IPS-15b (cell line): ENCODE measurements around the gene TTLL13.
"Not testable (repeated sequence)": the region's sequence is repeated elsewhere in the genome, so short reads cannot be mapped to it uniquely, and the experiment has no call there.

ENCODE experiments used
- H3K27me3 ChIP-seq: one replicate; pipeline ENCODE4 v1.6.1; 2013; ENCODE audit warnings: low read length; ENCODE audit not compliant: control insufficient read depth, insufficient read depth
- H3K36me3 ChIP-seq: one replicate; pipeline ENCODE4 v1.6.1; 2013; ENCODE audit warnings: low read length; ENCODE audit not compliant: control insufficient read depth, insufficient read depth
- H3K4me1 ChIP-seq: one replicate; pipeline ENCODE4 v1.6.1; 2013; ENCODE audit warnings: mild to moderate bottlenecking, low read length; ENCODE audit not compliant: control insufficient read depth, insufficient read depth
- H3K4me3 ChIP-seq: one replicate; pipeline ENCODE4 v1.5.1; 2013; ENCODE audit warnings: low read depth, low read length
- H3K9ac ChIP-seq: one replicate; pipeline ENCODE4 v1.6.1; 2013; ENCODE audit warnings: low read depth, mild to moderate bottlenecking, low read length
- H3K9me3 ChIP-seq: one replicate; pipeline ENCODE4 v1.6.1; 2013; ENCODE audit warnings: mild to moderate bottlenecking, low read length; ENCODE audit not compliant: control insufficient read depth, insufficient read depth

TTLL13 gene

GRCh38 chr15:90257776-90258175 is 8.4 kb downstream of the TTLL13 start:
- no peak overlapping the region for H3K4me3 ChIP-seq
- no peaks in the 10 kb centered on the region for H3K36me3 ChIP-seq
- H3K9me3 ChIP-seq, result no peaks in the 10 kb centered on the region
- H3K9ac ChIP-seq, result no peak overlapping the region
- H3K4me1 ChIP-seq, result no peaks in the 10 kb centered on the region
- no peaks in the 10 kb centered on the region for H3K27me3 ChIP-seq

GRCh38 chr15:90259524-90259923 is 10.2 kb downstream of the TTLL13 start:
- Histone ChIP-seq H3K4me3 (no peak overlapping the region), H3K36me3 (no peaks in the 10 kb centered on the region), H3K9ac (no peak overlapping the region), H3K4me1 (no peaks in the 10 kb centered on the region), H3K27me3 (no peaks in the 10 kb centered on the region), H3K9me3 (no peaks in the 10 kb centered on the region)

- H3K27me3 ChIP-seq, H3K9me3 ChIP-seq, H3K36me3 ChIP-seq, H3K4me1 ChIP-seq, H3K4me3 ChIP-seq, H3K9ac ChIP-seq: not testable (repeated sequence)
Measured at GRCh38 chr15:90260731-90261130, 11.4 kb downstream of the TTLL13 start.

GRCh38 chr15:90261811-90262210 is 12.5 kb downstream of the TTLL13 start:
- H3K4me1 ChIP-seq, result no peaks in the 10 kb centered on the region
- no peak overlapping the region for H3K9ac ChIP-seq
- no peaks in the 10 kb centered on the region for H3K27me3 ChIP-seq
- no peak overlapping the region for H3K4me3 ChIP-seq
- no peaks in the 10 kb centered on the region for H3K36me3 ChIP-seq
- H3K9me3 ChIP-seq, result no peaks in the 10 kb centered on the region

- no peak overlapping the region for H3K9ac ChIP-seq
- H3K27me3 ChIP-seq, result no peaks in the 10 kb centered on the region
- H3K9me3 ChIP-seq, result no peaks in the 10 kb centered on the region
- no peaks in the 10 kb centered on the region for H3K4me1 ChIP-seq
- H3K4me3 ChIP-seq, result no peak overlapping the region
- H3K36me3 ChIP-seq, result no peaks in the 10 kb centered on the region
Measured at GRCh38 chr15:90262426-90262825, 13.1 kb downstream of the TTLL13 start.

- H3K9ac ChIP-seq, result peak overlapping the region; percentile 90
- H3K36me3 ChIP-seq, result no peaks in the 10 kb centered on the region
- H3K4me3 ChIP-seq, result peak overlapping the region; percentile 85
- no peaks in the 10 kb centered on the region for H3K27me3 ChIP-seq
- no peaks in the 10 kb centered on the region for H3K9me3 ChIP-seq
- no peaks in the 10 kb centered on the region for H3K4me1 ChIP-seq
Measured at GRCh38 chr15:90264671-90265070, 15.3 kb downstream of the TTLL13 start.

- no peaks in the 10 kb centered on the region for H3K27me3 ChIP-seq
- H3K36me3 ChIP-seq, result peaks cover 4% of the 10 kb centered on the region
- peak within 1 kb of the TSS; percentile 85 for H3K4me3 ChIP-seq
- H3K4me1 ChIP-seq, result no peaks in the 10 kb centered on the region
- H3K9ac ChIP-seq, result peak within 1 kb of the TSS; percentile 90
- H3K9me3 ChIP-seq, result no peaks in the 10 kb centered on the region
Measured at GRCh38 chr15:90265271-90266060, 16.1 kb downstream of the TTLL13 start, which contains the start of gene NGRN. Gene NGRN, plus strand, starts transcription at chr15:90265672. Its CDS starts 41 bp downstream, at chr15:90265713.

- Histone ChIP-seq H3K9me3 (no peaks in the 10 kb centered on the region), H3K4me1 (no peaks in the 10 kb centered on the region), H3K27me3 (no peaks in the 10 kb centered on the region), H3K9ac (peak overlapping the region; percentile 71), H3K36me3 (peaks cover 9% of the 10 kb centered on the region), H3K4me3 (peak overlapping the region; percentile 85)
Measured at GRCh38 chr15:90266061-90266431, 16.7 kb downstream of the TTLL13 start.

- H3K4me1 ChIP-seq, result no peaks in the 10 kb centered on the region
Measured at GRCh38 chr15:90266485-90266884, 17.1 kb downstream of the TTLL13 start.

GRCh38 chr15:90268415-90268814 is 19.1 kb downstream of the TTLL13 start:
- Histone ChIP-seq H3K27me3 (no peaks in the 10 kb centered on the region), H3K9ac (no peak overlapping the region), H3K4me1 (no peaks in the 10 kb centered on the region), H3K4me3 (no peak overlapping the region), H3K9me3 (no peaks in the 10 kb centered on the region), H3K36me3 (peaks cover 19% of the 10 kb centered on the region)

More at GRCh38 chr15:90266485-90266884, 17.1 kb downstream of the TTLL13 start:
- H3K27me3 ChIP-seq, result no peaks in the 10 kb centered on the region
- H3K36me3 ChIP-seq, result peaks cover 13% of the 10 kb centered on the region
- peak overlapping the region; percentile 71 for H3K9ac ChIP-seq
- H3K4me3 ChIP-seq, result peak overlapping the region; percentile 85
- H3K9me3 ChIP-seq, result no peaks in the 10 kb centered on the region

GRCh38 chr15:90270502-90271150 is 21.3 kb downstream of the TTLL13 start:
- H3K9me3 ChIP-seq, result no peaks in the 10 kb centered on the region
- H3K4me3 ChIP-seq, result no peak overlapping the region
- H3K36me3 ChIP-seq, result peaks cover 19% of the 10 kb centered on the region
- no peak overlapping the region for H3K9ac ChIP-seq
- H3K4me1 ChIP-seq, result no peaks in the 10 kb centered on the region
- no peaks in the 10 kb centered on the region for H3K27me3 ChIP-seq
